ENCODE measurements around the gene KRTAP19-1. TPM values are rescaled to one million over a fixed set of nuclear protein-coding genes. Genes with fewer than 3 reads are reported as not detected.

Gene KRTAP19-1
- total RNA-seq, 1 donor from 2014 or later = not detected

DNA sequence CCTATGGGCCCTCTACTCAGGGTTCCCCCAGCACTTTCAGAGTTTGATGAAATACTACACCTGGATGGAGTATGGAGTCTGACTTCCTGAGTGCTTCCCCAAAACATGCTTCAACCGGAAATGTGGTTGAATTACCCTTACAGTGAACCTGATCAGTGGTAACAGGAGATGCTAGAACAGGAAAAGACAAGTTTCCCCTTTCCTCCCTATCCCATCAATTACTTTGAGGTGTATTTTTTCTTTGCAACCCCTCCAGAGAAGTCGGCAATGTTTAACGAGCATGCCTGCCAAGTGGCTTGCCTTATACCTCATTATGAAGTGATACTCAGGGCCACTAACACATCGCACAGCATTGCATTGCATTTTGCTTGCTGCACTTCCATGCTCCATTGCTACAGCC lies 33.1 kb downstream of the KRTAP19-1 start:
- DNase-seq = no peak
- Mint-ChIP-seq H3K27me3 (ENCODE audit: unreplicated experiment) (peaks cover 2% of the 10 kb centered on the region), H3K27ac (ENCODE audit: unreplicated experiment) (no peak overlapping the region), H3K4me3 (ENCODE audit: unreplicated experiment) (no peak overlapping the region), H3K9me3 (ENCODE audit: unreplicated experiment) (no peaks in the 10 kb centered on the region), H3K4me1 (ENCODE audit: low read depth, unreplicated experiment) (peaks cover 2% of the 10 kb centered on the region), H3K36me3 (ENCODE audit: unreplicated experiment) (no peaks in the 10 kb centered on the region)
- TF ChIP-seq, protein P1, sequence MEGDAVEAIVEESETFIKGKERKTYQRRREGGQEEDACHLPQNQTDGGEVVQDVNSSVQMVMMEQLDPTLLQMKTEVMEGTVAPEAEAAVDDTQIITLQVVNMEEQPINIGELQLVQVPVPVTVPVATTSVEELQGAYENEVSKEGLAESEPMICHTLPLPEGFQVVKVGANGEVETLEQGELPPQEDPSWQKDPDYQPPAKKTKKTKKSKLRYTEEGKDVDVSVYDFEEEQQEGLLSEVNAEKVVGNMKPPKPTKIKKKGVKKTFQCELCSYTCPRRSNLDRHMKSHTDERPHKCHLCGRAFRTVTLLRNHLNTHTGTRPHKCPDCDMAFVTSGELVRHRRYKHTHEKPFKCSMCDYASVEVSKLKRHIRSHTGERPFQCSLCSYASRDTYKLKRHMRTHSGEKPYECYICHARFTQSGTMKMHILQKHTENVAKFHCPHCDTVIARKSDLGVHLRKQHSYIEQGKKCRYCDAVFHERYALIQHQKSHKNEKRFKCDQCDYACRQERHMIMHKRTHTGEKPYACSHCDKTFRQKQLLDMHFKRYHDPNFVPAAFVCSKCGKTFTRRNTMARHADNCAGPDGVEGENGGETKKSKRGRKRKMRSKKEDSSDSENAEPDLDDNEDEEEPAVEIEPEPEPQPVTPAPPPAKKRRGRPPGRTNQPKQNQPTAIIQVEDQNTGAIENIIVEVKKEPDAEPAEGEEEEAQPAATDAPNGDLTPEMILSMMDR (IDR thresholded peaks at IDR 0.05; ENCODE audit: partially characterized antibody, unreplicated experiment) = no peak

DNA sequence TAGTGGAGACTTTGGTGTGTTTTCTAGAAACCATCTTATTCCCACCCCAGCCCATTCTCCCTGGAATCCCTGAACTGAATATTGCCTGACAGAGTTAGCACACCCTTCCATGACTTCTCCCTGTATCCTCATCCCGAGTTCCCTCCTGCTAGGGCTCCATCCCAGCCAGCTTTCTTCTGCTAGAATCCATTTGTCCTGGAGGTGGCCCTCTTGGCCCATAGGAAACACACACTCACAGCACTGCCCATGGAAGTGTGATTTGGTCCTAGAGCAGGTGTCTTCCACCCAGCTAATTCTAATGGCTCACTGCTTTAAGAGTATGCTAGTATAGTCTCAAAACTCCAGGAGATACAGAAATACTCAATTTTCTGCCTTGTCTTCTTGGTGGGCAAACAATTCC lies 36.0 kb downstream of the KRTAP19-1 start:
- Mint-ChIP-seq H3K27ac (ENCODE audit: unreplicated experiment) (no peak overlapping the region), H3K9me3 (ENCODE audit: unreplicated experiment) (no peaks in the 10 kb centered on the region)

DNA sequence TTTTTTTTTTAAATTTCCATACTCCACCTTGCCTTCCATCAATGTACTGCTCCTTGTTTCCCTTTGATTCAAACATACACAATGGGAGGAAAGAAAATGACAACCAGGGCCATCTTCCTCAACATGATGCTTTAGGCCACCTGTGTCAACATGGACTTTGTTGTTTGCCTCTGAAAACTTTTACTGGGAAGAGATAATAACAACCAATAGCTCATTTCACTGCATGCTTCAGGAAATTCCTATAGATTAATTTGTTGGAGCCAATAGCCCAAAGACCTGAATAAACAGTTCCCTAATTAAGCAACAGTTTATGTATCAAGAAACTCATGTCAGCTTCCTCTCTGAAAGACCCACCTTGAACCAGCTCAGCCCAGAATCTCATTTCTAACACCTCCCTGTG lies 36.9 kb downstream of the KRTAP19-1 start:
- Mint-ChIP-seq H3K4me1 (ENCODE audit: low read depth, unreplicated experiment) (no peaks in the 10 kb centered on the region), H3K27ac (ENCODE audit: unreplicated experiment) (no peak overlapping the region), H3K27me3 (ENCODE audit: unreplicated experiment) (peaks cover 2% of the 10 kb centered on the region), H3K4me3 (ENCODE audit: unreplicated experiment) (no peak overlapping the region), H3K36me3 (ENCODE audit: unreplicated experiment) (no peaks in the 10 kb centered on the region), H3K9me3 (ENCODE audit: unreplicated experiment) (no peaks in the 10 kb centered on the region)
- DNase-seq = no peak
- TF ChIP-seq, protein P1 (IDR thresholded peaks at IDR 0.05; ENCODE audit: partially characterized antibody, unreplicated experiment) = no peak

More for the DNA sequence above, 36.0 kb downstream of the KRTAP19-1 start:
- Mint-ChIP-seq H3K4me3 (ENCODE audit: unreplicated experiment) (no peak overlapping the region), H3K36me3 (ENCODE audit: unreplicated experiment) (no peaks in the 10 kb centered on the region), H3K27me3 (ENCODE audit: unreplicated experiment) (peaks cover 2% of the 10 kb centered on the region), H3K4me1 (ENCODE audit: low read depth, unreplicated experiment) (no peaks in the 10 kb centered on the region)
- TF ChIP-seq, protein P1 (IDR thresholded peaks at IDR 0.05; ENCODE audit: partially characterized antibody, unreplicated experiment) = no peak
- DNase-seq = no peak

DNA sequence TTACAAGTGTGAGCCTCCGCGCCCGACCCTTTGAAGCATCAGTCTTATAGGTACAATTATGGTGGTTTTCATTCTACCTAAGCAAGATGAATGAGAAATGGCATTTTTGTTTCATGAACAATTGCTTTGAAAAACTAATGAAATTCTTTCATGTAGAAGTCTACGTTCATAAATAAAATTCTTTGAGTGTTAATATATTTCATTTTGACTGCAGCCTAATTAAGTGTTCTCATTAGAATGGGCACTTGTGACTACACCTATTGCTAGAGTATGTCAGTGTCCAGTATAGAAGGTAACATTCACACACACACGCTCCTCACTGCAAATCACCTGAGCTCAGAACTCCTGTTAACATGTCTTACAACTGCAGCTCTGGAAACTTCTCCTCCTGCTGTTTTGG lies 40.2 kb downstream of the KRTAP19-1 start, which contains the start of gene KRTAP15-1:
KRTAP15-1 (plus strand) TSS at position 301 of the 400 bp plus-strand sequence; CDS start at position 354, 53 bp downstream.
- H3K9me3 Mint-ChIP-seq (ENCODE audit: unreplicated experiment) = no peaks in the 10 kb centered on the region
- no peaks in the 10 kb centered on the region for H3K4me1 Mint-ChIP-seq (ENCODE audit: low read depth, unreplicated experiment)
- H3K4me3 Mint-ChIP-seq (ENCODE audit: unreplicated experiment) = no peak within 1 kb of the TSS
- no peak within 1 kb of the TSS for H3K27ac Mint-ChIP-seq (ENCODE audit: unreplicated experiment)
- TF ChIP-seq, protein P1 (IDR thresholded peaks at IDR 0.05; ENCODE audit: partially characterized antibody, unreplicated experiment) = no peak
- H3K36me3 Mint-ChIP-seq (ENCODE audit: unreplicated experiment) = no peaks in the 10 kb centered on the region
- H3K27me3 Mint-ChIP-seq (ENCODE audit: unreplicated experiment) = peaks cover 2% of the 10 kb centered on the region
- no peak for DNase-seq

DNA sequence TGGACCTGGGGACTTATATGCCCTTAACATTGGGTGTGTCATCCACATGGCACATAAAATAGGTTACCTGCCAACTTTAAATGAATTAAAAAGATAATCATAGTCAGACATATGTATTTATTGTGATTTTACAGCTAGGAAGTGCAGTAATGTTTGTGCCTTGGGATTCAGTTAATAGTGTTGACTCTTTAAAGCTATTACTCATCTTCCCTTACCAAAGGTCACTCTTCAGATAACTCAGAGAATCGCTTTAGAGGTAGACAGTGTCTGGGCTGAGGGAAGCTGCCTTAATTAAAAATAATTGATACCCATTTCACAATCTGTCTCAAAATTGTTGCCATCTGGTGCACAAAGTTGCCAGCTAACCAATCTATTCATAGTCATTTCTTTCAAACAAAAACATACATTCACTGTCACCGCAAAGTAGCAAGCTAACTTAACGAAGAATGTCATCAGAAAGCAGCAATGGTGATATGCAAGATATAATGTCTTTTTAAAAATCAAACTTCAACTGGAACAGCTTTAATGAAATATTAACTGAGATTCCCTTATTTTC lies 43.1 kb downstream of the KRTAP19-1 start:
- Mint-ChIP-seq H3K36me3 (ENCODE audit: unreplicated experiment) (no peaks in the 10 kb centered on the region), H3K27ac (ENCODE audit: unreplicated experiment) (no peak overlapping the region), H3K4me3 (ENCODE audit: unreplicated experiment) (no peak overlapping the region), H3K9me3 (ENCODE audit: unreplicated experiment) (no peaks in the 10 kb centered on the region), H3K27me3 (ENCODE audit: unreplicated experiment) (peaks cover 2% of the 10 kb centered on the region), H3K4me1 (ENCODE audit: low read depth, unreplicated experiment) (no peaks in the 10 kb centered on the region)
- TF ChIP-seq, protein P1 (IDR thresholded peaks at IDR 0.05; ENCODE audit: partially characterized antibody, unreplicated experiment) = no peak
- no peak for DNase-seq

Data from glutamatergic neuron (in vitro differentiated cells).